ENCODE data around the gene KCNJ1.

DNA sequence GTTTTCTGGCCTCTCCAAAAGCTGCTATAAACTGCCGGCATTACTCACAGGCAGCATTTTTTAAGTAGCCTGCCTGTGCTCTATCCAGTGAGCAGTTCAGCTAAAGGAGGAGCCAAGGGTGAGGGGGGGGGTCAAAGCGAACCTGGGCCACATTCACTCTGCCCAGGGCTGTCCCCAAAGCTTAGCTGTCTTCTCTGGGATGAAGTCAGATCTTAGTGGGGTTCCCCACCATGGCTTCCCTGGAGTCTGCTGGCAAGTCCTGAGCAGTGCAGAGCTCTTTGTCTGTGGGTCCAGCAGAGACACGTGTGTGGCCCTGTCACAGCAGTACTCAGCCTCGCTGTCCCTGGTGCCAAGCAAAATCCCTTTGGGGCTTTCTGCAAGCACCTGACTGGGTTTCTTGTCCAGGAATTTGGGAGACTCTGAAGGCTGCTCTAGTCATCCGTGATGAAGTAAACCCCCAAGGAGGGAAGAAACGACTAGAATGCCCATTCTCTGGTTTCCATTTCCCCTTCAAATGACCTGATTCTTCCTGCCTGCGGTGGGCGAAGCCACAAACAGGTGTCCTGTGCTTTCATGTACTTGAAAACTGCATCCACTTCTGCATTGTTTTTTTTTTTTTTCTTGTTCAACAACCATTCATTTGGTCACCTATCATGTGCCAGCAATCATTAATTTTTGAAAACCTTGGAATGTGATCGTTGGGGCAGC is 26.6 kb upstream of the KCNJ1 start:
- TF ChIP-seq, protein P1, sequence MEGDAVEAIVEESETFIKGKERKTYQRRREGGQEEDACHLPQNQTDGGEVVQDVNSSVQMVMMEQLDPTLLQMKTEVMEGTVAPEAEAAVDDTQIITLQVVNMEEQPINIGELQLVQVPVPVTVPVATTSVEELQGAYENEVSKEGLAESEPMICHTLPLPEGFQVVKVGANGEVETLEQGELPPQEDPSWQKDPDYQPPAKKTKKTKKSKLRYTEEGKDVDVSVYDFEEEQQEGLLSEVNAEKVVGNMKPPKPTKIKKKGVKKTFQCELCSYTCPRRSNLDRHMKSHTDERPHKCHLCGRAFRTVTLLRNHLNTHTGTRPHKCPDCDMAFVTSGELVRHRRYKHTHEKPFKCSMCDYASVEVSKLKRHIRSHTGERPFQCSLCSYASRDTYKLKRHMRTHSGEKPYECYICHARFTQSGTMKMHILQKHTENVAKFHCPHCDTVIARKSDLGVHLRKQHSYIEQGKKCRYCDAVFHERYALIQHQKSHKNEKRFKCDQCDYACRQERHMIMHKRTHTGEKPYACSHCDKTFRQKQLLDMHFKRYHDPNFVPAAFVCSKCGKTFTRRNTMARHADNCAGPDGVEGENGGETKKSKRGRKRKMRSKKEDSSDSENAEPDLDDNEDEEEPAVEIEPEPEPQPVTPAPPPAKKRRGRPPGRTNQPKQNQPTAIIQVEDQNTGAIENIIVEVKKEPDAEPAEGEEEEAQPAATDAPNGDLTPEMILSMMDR (IDR thresholded peaks at IDR 0.05), result no peak
- peak in 1 of 3 donors; percentile 2 for TF ChIP-seq POLR2A (IDR thresholded peaks at IDR 0.05)
